B cell (primary cell): ENCODE measurements around the gene ILDR2.

Experiments used
- EZH2 ChIP-seq: IDR thresholded peaks from 2 replicates; pipeline ENCODE4 v1.6.1; 2012; ENCODE audit warnings: borderline replicate concordance, low read depth, mild to moderate bottlenecking, moderate library complexity, low read length; ENCODE audit not compliant: insufficient read depth, poor library complexity, severe bottlenecking
- TF ChIP-seq, protein P1 (sequence below): fragments of 200-600 bp; IDR thresholded peaks from one replicate; pipeline ENCODE4 v1.8.0; 2022; ENCODE audit warnings: antibody characterized with exemption, mild to moderate bottlenecking

DNA sequence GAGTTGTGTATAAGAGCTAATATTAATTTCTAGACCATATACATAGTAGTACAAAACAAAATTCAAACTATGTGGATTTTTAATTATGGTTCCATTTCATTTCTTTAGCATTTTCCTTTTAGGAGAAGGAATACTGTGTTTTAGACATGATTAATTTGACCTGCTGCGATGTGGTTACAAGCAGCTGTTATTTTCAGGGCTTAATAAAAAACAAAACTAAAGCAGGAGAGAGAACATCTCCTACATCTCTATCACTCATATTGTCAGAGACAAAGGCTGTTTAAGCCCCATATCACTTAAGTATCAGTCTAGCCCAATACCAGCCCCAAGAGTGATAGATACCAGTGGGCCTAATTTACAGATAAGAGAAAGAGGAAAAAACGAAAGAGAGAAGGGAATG lies 47.6 kb downstream of the ILDR2 start:
- TF ChIP-seq, protein P1, sequence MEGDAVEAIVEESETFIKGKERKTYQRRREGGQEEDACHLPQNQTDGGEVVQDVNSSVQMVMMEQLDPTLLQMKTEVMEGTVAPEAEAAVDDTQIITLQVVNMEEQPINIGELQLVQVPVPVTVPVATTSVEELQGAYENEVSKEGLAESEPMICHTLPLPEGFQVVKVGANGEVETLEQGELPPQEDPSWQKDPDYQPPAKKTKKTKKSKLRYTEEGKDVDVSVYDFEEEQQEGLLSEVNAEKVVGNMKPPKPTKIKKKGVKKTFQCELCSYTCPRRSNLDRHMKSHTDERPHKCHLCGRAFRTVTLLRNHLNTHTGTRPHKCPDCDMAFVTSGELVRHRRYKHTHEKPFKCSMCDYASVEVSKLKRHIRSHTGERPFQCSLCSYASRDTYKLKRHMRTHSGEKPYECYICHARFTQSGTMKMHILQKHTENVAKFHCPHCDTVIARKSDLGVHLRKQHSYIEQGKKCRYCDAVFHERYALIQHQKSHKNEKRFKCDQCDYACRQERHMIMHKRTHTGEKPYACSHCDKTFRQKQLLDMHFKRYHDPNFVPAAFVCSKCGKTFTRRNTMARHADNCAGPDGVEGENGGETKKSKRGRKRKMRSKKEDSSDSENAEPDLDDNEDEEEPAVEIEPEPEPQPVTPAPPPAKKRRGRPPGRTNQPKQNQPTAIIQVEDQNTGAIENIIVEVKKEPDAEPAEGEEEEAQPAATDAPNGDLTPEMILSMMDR: no peak
- TF ChIP-seq EZH2: no peak
